DMS53 (cell line): ENCODE data around the gene ZWILCH.
"Not testable (repeated sequence)": the region's sequence is repeated elsewhere in the genome, so short reads cannot be mapped to it uniquely, and the experiment has no call there.

Experiments used
- DNase-seq: peaks from one replicate; lab custom pipeline; 2025; lab: John Stamatoyannopoulos, UW

ZWILCH gene

GRCh38 chr15:66581972-66582537 is 76.9 kb downstream of the ZWILCH start:
- no peak for DNase-seq

GRCh38 chr15:66586155-66586976 is 81.2 kb downstream of the ZWILCH start:
- no peak for DNase-seq

- no peak for DNase-seq
Observed at GRCh38 chr15:66587020-66587419, 81.9 kb downstream of the ZWILCH start.

GRCh38 chr15:66587749-66588148 is 82.6 kb downstream of the ZWILCH start:
- no peak for DNase-seq

- DNase-seq = peak; percentile 21
Observed at GRCh38 chr15:66588537-66588936, 83.4 kb downstream of the ZWILCH start.

GRCh38 chr15:66588971-66589370 is 83.8 kb downstream of the ZWILCH start:
- no peak for DNase-seq

GRCh38 chr15:66589429-66589828 is 84.3 kb downstream of the ZWILCH start:
- not testable (repeated sequence) for DNase-seq

- DNase-seq = no peak
Observed at GRCh38 chr15:66590435-66590834, 85.3 kb downstream of the ZWILCH start.

- DNase-seq = no peak
Observed at GRCh38 chr15:66591322-66591862, 86.3 kb downstream of the ZWILCH start.

- DNase-seq = no peak
Observed at GRCh38 chr15:66592505-66593218, 87.5 kb downstream of the ZWILCH start.

- DNase-seq = no peak
Observed at GRCh38 chr15:66593219-66593780, 88.2 kb downstream of the ZWILCH start.

GRCh38 chr15:66594344-66594743 is 89.2 kb downstream of the ZWILCH start:
- no peak for DNase-seq

GRCh38 chr15:66594836-66595235 is 89.7 kb downstream of the ZWILCH start:
- no peak for DNase-seq

GRCh38 chr15:66595332-66595731 is 90.2 kb downstream of the ZWILCH start:
- DNase-seq = no peak

- DNase-seq = peak; percentile 65
Observed at GRCh38 chr15:66595931-66596545, 90.9 kb downstream of the ZWILCH start.

GRCh38 chr15:66598095-66598815 is 93.1 kb downstream of the ZWILCH start:
- DNase-seq = no peak
